Endothelial cell of umbilical vein (primary cell): ENCODE measurements around the gene WDR77. TPM values are rescaled to one million over a fixed set of nuclear protein-coding genes. Genes with fewer than 3 reads are reported as not detected.

ENCODE experiments used
- BruUV-seq: library from RNA; stranded (reverse); fragments of 400-500 nt; replicated peaks from 2 replicates; lab custom pipeline; 2021; lab: Mats Ljungman, UMichigan
- CTCF ChIA-PET: fragments of 300-600, 350-600 bp; sonication (Branson Sonifier 250); formaldehyde crosslinking; loops from one replicate; lab custom pipeline; 2021; ENCODE audit warnings: antibody characterized with exemption, inconsistent platforms; lab: Charles Lee
- POLR2A ChIA-PET: fragments of 300-600, 350-600 bp; sonication (Branson Sonifier 250); formaldehyde crosslinking; loops from one replicate; lab custom pipeline; 2021; ENCODE audit warnings: antibody characterized with exemption, inconsistent platforms; lab: Charles Lee
- DNase-seq: peaks from one replicate; pipeline ENCODE4 v3.0.0-alpha.2; 2011; ENCODE audit warnings: low read depth, low spot score
- FAIRE-seq: peaks from 2 replicates; lab custom pipeline; 2011; peaks lifted over from hg19 to GRCh38; lab: Jason Lieb, UNC
- H2AFZ ChIP-seq: 2 replicates; pipeline ENCODE4 v1.6.0; 2012; ENCODE audit warnings: low read depth, low read length, control low read depth, inconsistent platforms
- H3K27ac ChIP-seq: 2 replicates; pipeline ENCODE4 v1.5.1; 2011; ENCODE audit warnings: low read depth, mild to moderate bottlenecking, control low read depth, low read length, moderate library complexity; ENCODE audit not compliant: insufficient read depth
- H3K27me3 ChIP-seq, 2 experiments: 2 replicates each; pipeline versions ENCODE4 v1.6.0 to v1.6.1; 2011; ENCODE audit warnings: low read length in 2 of 2, mixed read lengths in 1 of 2; ENCODE audit not compliant: control insufficient read depth in 2 of 2, insufficient read depth in 2 of 2
- H3K36me3 ChIP-seq, 2 experiments: 2 replicates in 1 of 2; 3 replicates in 1 of 2; pipeline ENCODE4 v1.5.1; 2011; ENCODE audit warnings: low read length in 2 of 2, mild to moderate bottlenecking in 1 of 2, moderate library complexity in 1 of 2; ENCODE audit not compliant: control insufficient read depth in 2 of 2, insufficient read depth in 2 of 2; ENCODE audit errors: extremely low read depth in 1 of 2
- H3K4me1 ChIP-seq: 3 replicates; pipeline ENCODE4 v1.5.1; 2011; ENCODE audit warnings: mild to moderate bottlenecking, low read length; ENCODE audit not compliant: control insufficient read depth, insufficient read depth; ENCODE audit errors: extremely low read depth
- H3K4me2 ChIP-seq: 2 replicates; pipeline ENCODE4 v1.6.1; 2011; ENCODE audit warnings: low read length, control low read depth, mixed read lengths; ENCODE audit not compliant: insufficient read depth
- H3K4me3 ChIP-seq, 3 experiments: fragments of 200-600 bp in 1 of 3; sonication (generic), shearing (Covaris generic) in 1 of 3; replicated peaks in 1 of 3; 2 replicates each; pipeline ENCODE4 v1.5.1; 2011 to 2016; ENCODE audit warnings: control low read depth in 3 of 3, low read length in 3 of 3, mild to moderate bottlenecking in 2 of 3, inconsistent platforms in 1 of 3, low read depth in 1 of 3, moderate library complexity in 1 of 3; ENCODE audit not compliant: insufficient read depth in 1 of 3
- H3K79me2 ChIP-seq: 2 replicates; pipeline ENCODE4 v1.6.0; 2012; ENCODE audit warnings: low read length, inconsistent platforms; ENCODE audit not compliant: control insufficient read depth, insufficient read depth
- H3K9ac ChIP-seq: replicated peaks from 2 replicates; pipeline ENCODE3; 2011; ENCODE audit warnings: low read length, control low read depth; ENCODE audit not compliant: insufficient read depth; ENCODE audit errors: extremely low read depth
- H3K9me1 ChIP-seq: replicated peaks from 3 replicates; pipeline ENCODE4 v1.6.0; 2011; ENCODE audit warnings: mild to moderate bottlenecking, low read length; ENCODE audit not compliant: control insufficient read depth, insufficient read depth; ENCODE audit errors: extremely low read depth
- H3K9me3 ChIP-seq: replicated peaks from 2 replicates; pipeline ENCODE4 v1.5.1; 2012; ENCODE audit warnings: low read length, inconsistent platforms; ENCODE audit not compliant: control insufficient read depth, insufficient read depth
- H4K20me1 ChIP-seq: replicated peaks from 2 replicates; pipeline ENCODE3; 2011; ENCODE audit warnings: mild to moderate bottlenecking, low read length; ENCODE audit not compliant: control insufficient read depth, insufficient read depth; ENCODE audit errors: extremely low read depth
- EZH2 ChIP-seq: IDR thresholded peaks from 2 replicates; pipeline ENCODE4 v1.6.1; 2012; ENCODE audit warnings: borderline replicate concordance, low read depth, mild to moderate bottlenecking, moderate library complexity, low read length, inconsistent platforms; ENCODE audit not compliant: severe bottlenecking
- FOS ChIP-seq: IDR thresholded peaks from 2 replicates; pipeline ENCODE4 v1.6.1; 2011; ENCODE audit warnings: mild to moderate bottlenecking, low read length, moderate library complexity, borderline replicate concordance; ENCODE audit not compliant: insufficient read depth
- GATA2 ChIP-seq: IDR thresholded peaks from 2 replicates; pipeline ENCODE4 v1.7.0; 2011; ENCODE audit warnings: low read depth, mild to moderate bottlenecking, moderate library complexity, mixed read lengths, low read length; ENCODE audit not compliant: insufficient read length, insufficient read depth
- JUN ChIP-seq: IDR thresholded peaks from 2 replicates; pipeline ENCODE4 v1.6.1; 2011; ENCODE audit warnings: borderline replicate concordance, low read depth; ENCODE audit not compliant: insufficient read length, insufficient read depth
- MYC ChIP-seq: IDR thresholded peaks from one replicate; pipeline ENCODE4 v1.6.1; 2011; ENCODE audit warnings: mild to moderate bottlenecking, low read depth, low read length
- POLR2A ChIP-seq: IDR thresholded peaks from 2 replicates; pipeline ENCODE4 v1.6.1; 2012; ENCODE audit warnings: low read depth, mild to moderate bottlenecking, control low read depth, low read length
- POLR2AphosphoS5 ChIP-seq: IDR thresholded peaks from 2 replicates; pipeline ENCODE4 v1.6.1; 2012; ENCODE audit warnings: low read depth, mild to moderate bottlenecking, control low read depth, low read length, moderate library complexity; ENCODE audit not compliant: insufficient read depth
- dilution Hi-C: fragments of 300-500 bp; cut with MboI; formaldehyde crosslinking; loops from one replicate; pipeline ENCODE4 v1.15.0; 2019; ENCODE audit warnings: low sequenced_read_pairs; ENCODE audit not compliant: extremely low pct_ligation_motif_present
- intact Hi-C: fragments of 100-400 bp; cut with micrococcal nuclease; formaldehyde crosslinking; loops from one replicate; pipeline ENCODE4 v1.10.0; 2022
- polyA plus RNA-seq, 4 experiments: library from polyadenylated mRNA; depleted of rRNA in 3 of 4; stranded (reverse) in 3 of 4; unstranded in 1 of 4; fragments of >200 nt; gene quantifications; 2 replicates each; pipeline versions ENCODE4 v1.2.1 to v1.2.3, GENCODE V29; 2011 to 2012; ENCODE audit warnings: missing spikeins in 1 of 4
- total RNA-seq: library from RNA; stranded (reverse); gene quantifications from 2 replicates; pipeline ENCODE4 v1.2.3, GENCODE V29; 2021
- TF ChIP-seq, protein P1 (sequence below): IDR thresholded peaks from 2 replicates; pipeline ENCODE4 v1.6.1; 2011; ENCODE audit not compliant: insufficient read depth, insufficient read length
- TF ChIP-seq, protein P2 (sequence below), 2 donors: IDR thresholded peaks; 1 replicate in 1 of 2; 2 replicates in 1 of 2; pipeline ENCODE4 v1.5.1; 2011; ENCODE audit warnings: low read length in 2 of 2, mild to moderate bottlenecking in 2 of 2, moderate library complexity in 2 of 2, control low read depth in 1 of 2, inconsistent platforms in 1 of 2, low read depth in 1 of 2; ENCODE audit not compliant: insufficient read depth in 1 of 2; ENCODE audit errors: extremely low read depth in 1 of 2

WDR77 gene
- total and polyA plus RNA-seq, 2 donors (not counting 3 experiments of a cell fraction or from before 2014, with no cell fraction given), result 41.3 to 116 TPM

DNA sequence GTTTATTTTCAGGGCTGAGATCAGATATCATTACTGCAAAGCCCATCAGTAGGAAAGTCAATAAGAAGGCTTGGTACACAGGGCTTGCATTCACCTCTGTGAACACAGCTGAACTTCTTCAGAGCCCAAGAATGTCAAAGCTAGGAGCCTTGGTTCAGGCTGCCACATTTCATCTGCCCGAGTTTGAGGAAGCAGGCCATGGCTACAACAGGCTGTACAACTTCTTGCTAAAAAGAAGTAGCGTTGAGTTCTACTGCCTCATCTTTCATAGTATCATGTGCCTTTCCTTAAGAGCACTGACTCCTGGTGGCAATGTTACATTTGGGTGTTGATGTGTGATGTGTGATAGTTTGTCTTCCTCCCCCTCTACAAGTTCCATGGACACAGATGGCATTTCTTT lies 34.8 kb upstream of the WDR77 start:
- ChIA-PET POLR2A (no interaction called here), CTCF (interaction anchor here (1.1 kb wide), 1 partner anchor 11 kb away, joined by 3 read pairs; no protein-coding TSS in a partner anchor)
- FAIRE-seq, result no peak
- BruUV-seq, result no TSS peak
- Histone ChIP-seq H3K4me1 (no peaks in the 10 kb centered on the region), H3K9me1 (no peaks in the 10 kb centered on the region), H3K27ac (no peak overlapping the region), H3K9ac (no peak overlapping the region), H3K4me3 (no peak overlapping the region), H3K79me2 (no peaks in the 10 kb centered on the region), H3K36me3 (no peaks in the 10 kb centered on the region), H2AFZ (no peak overlapping the region), H3K27me3 (peaks cover 2 to 10% of the 10 kb centered on the region in 2 experiments), H3K4me2 (no peak overlapping the region), H4K20me1 (no peaks in the 10 kb centered on the region), H3K9me3 (no peaks in the 10 kb centered on the region)
- intact Hi-C loops, result loop anchor here (5.0 kb wide), 1 partner anchor 883 kb away; no protein-coding TSS in a partner anchor
- TF ChIP-seq, protein P1, sequence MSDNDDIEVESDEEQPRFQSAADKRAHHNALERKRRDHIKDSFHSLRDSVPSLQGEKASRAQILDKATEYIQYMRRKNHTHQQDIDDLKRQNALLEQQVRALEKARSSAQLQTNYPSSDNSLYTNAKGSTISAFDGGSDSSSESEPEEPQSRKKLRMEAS, result no peak
- no peak for TF ChIP-seq POLR2A
- TF ChIP-seq, protein P2, sequence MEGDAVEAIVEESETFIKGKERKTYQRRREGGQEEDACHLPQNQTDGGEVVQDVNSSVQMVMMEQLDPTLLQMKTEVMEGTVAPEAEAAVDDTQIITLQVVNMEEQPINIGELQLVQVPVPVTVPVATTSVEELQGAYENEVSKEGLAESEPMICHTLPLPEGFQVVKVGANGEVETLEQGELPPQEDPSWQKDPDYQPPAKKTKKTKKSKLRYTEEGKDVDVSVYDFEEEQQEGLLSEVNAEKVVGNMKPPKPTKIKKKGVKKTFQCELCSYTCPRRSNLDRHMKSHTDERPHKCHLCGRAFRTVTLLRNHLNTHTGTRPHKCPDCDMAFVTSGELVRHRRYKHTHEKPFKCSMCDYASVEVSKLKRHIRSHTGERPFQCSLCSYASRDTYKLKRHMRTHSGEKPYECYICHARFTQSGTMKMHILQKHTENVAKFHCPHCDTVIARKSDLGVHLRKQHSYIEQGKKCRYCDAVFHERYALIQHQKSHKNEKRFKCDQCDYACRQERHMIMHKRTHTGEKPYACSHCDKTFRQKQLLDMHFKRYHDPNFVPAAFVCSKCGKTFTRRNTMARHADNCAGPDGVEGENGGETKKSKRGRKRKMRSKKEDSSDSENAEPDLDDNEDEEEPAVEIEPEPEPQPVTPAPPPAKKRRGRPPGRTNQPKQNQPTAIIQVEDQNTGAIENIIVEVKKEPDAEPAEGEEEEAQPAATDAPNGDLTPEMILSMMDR (IDR thresholded peaks at IDR 0.05; ENCODE audit: extremely low read depth in 1 of 2, insufficient read depth in 1 of 2, low read depth in 1 of 2, low read length in 2 of 2), result no peak
- no peak for TF ChIP-seq FOS
- no peak for TF ChIP-seq JUN
- no peak for TF ChIP-seq EZH2
- no peak for TF ChIP-seq POLR2AphosphoS5
- TF ChIP-seq GATA2, result no peak
- TF ChIP-seq MYC, result no peak
- no peak for DNase-seq
- dilution Hi-C loops, result no loop called here
